ENCODE data around the gene TMEM81. TPM values are rescaled to one million over a fixed set of nuclear protein-coding genes. Genes with fewer than 3 reads are reported as not detected.

TMEM81 gene
- total RNA-seq, 1 donor from 2014 or later = 3.5 TPM

DNA sequence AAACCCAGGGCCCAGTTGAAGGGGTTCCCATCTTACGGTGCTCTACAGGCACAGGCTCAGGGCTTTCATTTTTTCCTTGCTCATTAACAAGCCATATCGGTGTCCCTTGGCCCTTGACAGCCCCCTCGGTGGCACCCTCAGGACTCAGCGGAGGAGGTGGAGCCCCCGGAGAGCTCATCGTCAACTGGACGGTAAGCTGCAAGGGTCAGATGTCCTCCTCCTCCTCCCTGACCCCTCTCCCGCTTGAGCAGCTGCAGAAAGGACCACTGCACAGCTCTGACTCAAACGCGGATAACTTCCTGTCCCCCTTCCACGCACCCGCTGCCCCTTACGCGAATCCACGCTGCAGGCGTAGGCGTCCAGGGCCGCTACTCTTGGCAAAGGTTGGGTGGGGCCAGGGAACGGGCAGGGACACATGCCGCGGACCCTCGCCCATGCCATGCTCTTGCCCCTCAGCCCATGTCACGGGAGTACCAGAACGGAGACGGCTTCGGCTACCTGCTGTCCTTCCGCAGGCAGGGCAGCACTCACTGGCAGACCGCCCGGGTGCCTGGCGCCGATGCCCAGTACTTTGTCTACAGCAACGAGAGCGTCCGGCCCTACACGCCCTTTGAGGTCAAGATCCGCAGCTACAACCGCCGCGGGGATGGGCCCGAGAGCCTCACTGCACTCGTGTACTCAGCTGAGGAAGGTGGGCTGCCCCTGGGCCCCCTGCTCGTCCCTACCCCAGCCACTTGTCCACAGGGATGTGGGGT is 14.7 kb downstream of the TMEM81 start:
- no peak overlapping the region for H3K4me3 ChIP-seq
- no peak for ATAC-seq
- DNase-seq = peak; percentile 51
- no peaks in the 10 kb centered on the region for H3K36me3 ChIP-seq
- H3K27me3 ChIP-seq = no peaks in the 10 kb centered on the region
- intact Hi-C loops (cut with DNase I) = loop anchor here (10.0 kb wide), 1 partner anchor 95 kb away; no protein-coding TSS in a partner anchor
- TF ChIP-seq CTCF (IDR thresholded peaks at IDR 0.05) = no peak
- H3K4me1 ChIP-seq = no peaks in the 10 kb centered on the region
- H3K27ac ChIP-seq = no peak overlapping the region
- H3K9me3 ChIP-seq = no peaks in the 10 kb centered on the region

GRCh38 chr1:205068457-205069040 is 15.7 kb downstream of the TMEM81 start:
- DNase-seq (no peak), ATAC-seq (no peak)
- Histone ChIP-seq H3K27ac (no peak overlapping the region), H3K36me3 (no peaks in the 10 kb centered on the region), H3K4me1 (no peaks in the 10 kb centered on the region), H3K27me3 (no peaks in the 10 kb centered on the region), H3K9me3 (no peaks in the 10 kb centered on the region), H3K4me3 (no peak overlapping the region)
- TF ChIP-seq CTCF (IDR thresholded peaks at IDR 0.05) = no peak
- intact Hi-C loops (cut with DNase I) = loop anchor here (10.0 kb wide), 1 partner anchor 94 kb away; no protein-coding TSS in a partner anchor

DNA sequence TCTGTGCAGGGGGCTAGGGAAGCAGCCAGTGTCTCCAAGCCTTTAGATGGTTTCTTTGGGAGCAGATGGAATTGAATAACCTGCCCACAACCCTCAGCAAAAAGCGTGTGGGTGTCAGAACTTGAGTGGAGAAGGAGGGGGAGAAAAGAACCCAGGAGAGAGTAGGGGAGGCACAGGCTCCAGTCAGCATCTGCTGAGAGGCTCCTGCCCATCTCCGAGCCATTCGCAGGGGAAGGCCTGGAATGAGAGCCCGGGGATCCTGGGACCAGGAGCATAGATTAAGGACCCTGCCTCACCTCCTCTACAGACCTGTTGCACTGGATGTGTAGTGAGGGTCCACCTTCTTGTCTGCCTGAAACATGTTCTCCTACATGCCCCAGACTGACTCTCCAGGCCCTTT is 16.3 kb downstream of the TMEM81 start:
- Histone ChIP-seq H3K4me3 (no peak overlapping the region), H3K27me3 (no peaks in the 10 kb centered on the region), H3K9me3 (no peaks in the 10 kb centered on the region), H3K36me3 (no peaks in the 10 kb centered on the region), H3K4me1 (no peaks in the 10 kb centered on the region), H3K27ac (no peak overlapping the region)
- intact Hi-C loops (cut with DNase I) = loop anchor here (10.0 kb wide), 1 partner anchor 93 kb away; no protein-coding TSS in a partner anchor
- ATAC-seq (no peak), DNase-seq (peak; percentile 45)
- no peak for TF ChIP-seq CTCF (IDR thresholded peaks at IDR 0.05)

GRCh38 chr1:205067031-205067430 is 17.2 kb downstream of the TMEM81 start:
- no peaks in the 10 kb centered on the region for H3K9me3 ChIP-seq
- H3K4me3 ChIP-seq = no peak overlapping the region
- no peaks in the 10 kb centered on the region for H3K36me3 ChIP-seq
- intact Hi-C loops (cut with DNase I) = loop anchor here (10.0 kb wide), 1 partner anchor 92 kb away; no protein-coding TSS in a partner anchor
- TF ChIP-seq CTCF (IDR thresholded peaks at IDR 0.05) = no peak
- ATAC-seq = no peak
- H3K4me1 ChIP-seq = no peaks in the 10 kb centered on the region
- H3K27ac ChIP-seq = no peak overlapping the region
- peak; percentile 18 for DNase-seq
- no peaks in the 10 kb centered on the region for H3K27me3 ChIP-seq

- DNase-seq (peak; percentile 50), ATAC-seq (no peak)
- intact Hi-C loops (cut with DNase I) = loop anchor here (10.0 kb wide), 1 partner anchor 91 kb away; no protein-coding TSS in a partner anchor
- H3K9me3 ChIP-seq = no peaks in the 10 kb centered on the region
- no peaks in the 10 kb centered on the region for H3K27me3 ChIP-seq
- H3K4me1 ChIP-seq = no peaks in the 10 kb centered on the region
- no peak overlapping the region for H3K4me3 ChIP-seq
- no peak for TF ChIP-seq CTCF (IDR thresholded peaks at IDR 0.05)
- no peaks in the 10 kb centered on the region for H3K36me3 ChIP-seq
- no peak overlapping the region for H3K27ac ChIP-seq
These were observed 18.0 kb downstream of the TMEM81 start for GRCh38 chr1:205066141-205066818.

All from upper lobe of right lung (tissue), 1 donor.